GM13977 (cell line): ENCODE measurements around the gene SLC6A11.

Experiments used
- DNase-seq: peaks from one replicate; pipeline ENCODE4 v3.0.0; 2012; ENCODE audit warnings: low spot score
- CTCF ChIP-seq: IDR thresholded peaks from 2 replicates; pipeline ENCODE4 v1.5.1; 2012; ENCODE audit warnings: mild to moderate bottlenecking, control low read depth; ENCODE audit not compliant: insufficient read depth; ENCODE audit errors: extremely low read depth, missing control alignments
- in situ Hi-C: fragments of 300-500 bp; cut with MboI; formaldehyde crosslinking; loops from one replicate; pipeline ENCODE4 v1.12.0; 2022; ENCODE audit warnings: low sequenced_read_pairs, low pct_unique_long_range_greater_than_20kb, mixed read lengths, inconsistent platforms; ENCODE audit not compliant: unreplicated experiment

The SLC6A11 gene

GRCh38 chr3:10930666-10931040 is 114.6 kb downstream of the SLC6A11 start:
- TF ChIP-seq CTCF: no peak
- in situ Hi-C loops: no loop called here
- DNase-seq: no peak

- TF ChIP-seq CTCF: no peak
- in situ Hi-C loops: no loop called here
Measured at GRCh38 chr3:10932596-10932995, 116.6 kb downstream of the SLC6A11 start.

GRCh38 chr3:10933021-10933420 is 117.0 kb downstream of the SLC6A11 start:
- in situ Hi-C loops: no loop called here
- no peak for DNase-seq
- no peak for TF ChIP-seq CTCF

More at GRCh38 chr3:10932596-10932995, 116.6 kb downstream of the SLC6A11 start:
- no peak for DNase-seq

GRCh38 chr3:10933470-10933804 is 117.4 kb downstream of the SLC6A11 start:
- in situ Hi-C loops: no loop called here
- no peak for TF ChIP-seq CTCF
- no peak for DNase-seq

GRCh38 chr3:10933805-10934481 is 117.9 kb downstream of the SLC6A11 start:
- in situ Hi-C loops: no loop called here
- DNase-seq: no peak
- no peak for TF ChIP-seq CTCF

- TF ChIP-seq CTCF: no peak
- in situ Hi-C loops: no loop called here
- DNase-seq: no peak
Measured at GRCh38 chr3:10935028-10935427, 119.0 kb downstream of the SLC6A11 start.
